Measurements from ENCODE around the gene EEIG1.

EEIG1 gene

GRCh38 chr9:127958728-127959127, 22.1 kb downstream of the EEIG1 start:
- DNase-seq = no peak

- peak; percentile 37 to 56 for DNase-seq
These were observed 25.3 kb downstream of the EEIG1 start for GRCh38 chr9:127955294-127956015.

GRCh38 chr9:127954831-127955293, 25.9 kb downstream of the EEIG1 start:
- no peak for DNase-seq

- DNase-seq = no peak
These were observed 26.9 kb downstream of the EEIG1 start for GRCh38 chr9:127953768-127954505.

GRCh38 chr9:127953154-127953553, 27.6 kb downstream of the EEIG1 start:
- DNase-seq = no peak

GRCh38 chr9:127950513-127951289, 30.1 kb downstream of the EEIG1 start:
- DNase-seq = no peak

GRCh38 chr9:127949827-127950512, 30.8 kb downstream of the EEIG1 start:
- no peak for DNase-seq

- DNase-seq = no peak
These were observed 32.7 kb downstream of the EEIG1 start for GRCh38 chr9:127947841-127948710.

- DNase-seq = no peak
These were observed 34.1 kb downstream of the EEIG1 start for GRCh38 chr9:127946728-127947127.

- DNase-seq = no peak
These were observed 34.8 kb downstream of the EEIG1 start for GRCh38 chr9:127945942-127946341.

- no peak for DNase-seq
These were observed 35.5 kb downstream of the EEIG1 start for GRCh38 chr9:127945338-127945737.

- DNase-seq = no peak
These were observed 36.1 kb downstream of the EEIG1 start for GRCh38 chr9:127944586-127945218.

GRCh38 chr9:127943731-127944144, 37.1 kb downstream of the EEIG1 start:
- DNase-seq = peak in 1 of 2 experiments; percentile 63

- no peak for DNase-seq
These were observed 37.7 kb downstream of the EEIG1 start for GRCh38 chr9:127943011-127943662.

GRCh38 chr9:127942216-127943010, 38.4 kb downstream of the EEIG1 start:
- DNase-seq = peak in 1 of 2 experiments; percentile 52

- no peak for DNase-seq
These were observed 38.9 kb downstream of the EEIG1 start for GRCh38 chr9:127941961-127942215.

- no peak for DNase-seq
These were observed 39.5 kb downstream of the EEIG1 start for GRCh38 chr9:127941062-127941960.

GRCh38 chr9:127940593-127940992, 40.2 kb downstream of the EEIG1 start:
- DNase-seq = no peak

GRCh38 chr9:127938298-127938690, 42.5 kb downstream of the EEIG1 start:
- no peak for DNase-seq
